T-helper 9 cell (primary cell): ENCODE measurements around the gene FUS.
"Not testable (repeated sequence)": the region's sequence is repeated elsewhere in the genome, so short reads cannot be mapped to it uniquely, and the experiment has no call there.

ENCODE experiments used
- DNase-seq: peaks from one replicate; pipeline ENCODE4 v3.0.0-alpha.2; 2020
- total RNA-seq, 2 donors: gene quantifications; one replicate each; lab custom pipeline; 2026; lab: John Stamatoyannopoulos, UW

The FUS gene
- 96.3 to 373 reads per million in 2 donors for total RNA-seq

- peak; percentile 93 for DNase-seq
Measured at GRCh38 chr16:31179747-31180459, at the start of gene FUS. Gene FUS, plus strand, starts transcription at chr16:31180139. Its CDS starts 76 bp downstream, at chr16:31180215.

GRCh38 chr16:31130336-31130891 lies 49.5 kb upstream of the FUS start:
- DNase-seq = no peak

DNA sequence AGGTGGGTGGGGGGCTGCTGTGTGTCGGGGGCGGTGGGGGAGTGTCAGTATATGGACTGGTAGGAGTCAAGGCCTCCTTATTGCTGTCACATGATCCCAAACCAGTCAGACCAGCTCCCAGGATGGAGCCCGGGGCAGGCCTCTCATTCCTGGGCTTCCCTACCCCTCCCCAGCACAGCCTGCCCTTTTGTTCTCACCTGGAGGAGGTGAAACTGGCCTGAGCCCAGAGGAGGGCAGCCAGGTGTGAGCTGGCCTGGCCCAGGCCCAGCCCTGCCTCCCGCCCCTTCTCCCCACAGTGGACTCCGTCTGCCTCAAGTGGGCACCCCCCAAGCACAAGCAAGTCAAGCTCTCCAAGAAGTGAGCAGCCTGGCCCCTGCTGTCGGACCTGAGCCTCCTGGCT lies 49.0 kb upstream of the FUS start:
- no peak for DNase-seq

- DNase-seq = no peak
Measured at GRCh38 chr16:31131416-31131815, 48.5 kb upstream of the FUS start.

DNA sequence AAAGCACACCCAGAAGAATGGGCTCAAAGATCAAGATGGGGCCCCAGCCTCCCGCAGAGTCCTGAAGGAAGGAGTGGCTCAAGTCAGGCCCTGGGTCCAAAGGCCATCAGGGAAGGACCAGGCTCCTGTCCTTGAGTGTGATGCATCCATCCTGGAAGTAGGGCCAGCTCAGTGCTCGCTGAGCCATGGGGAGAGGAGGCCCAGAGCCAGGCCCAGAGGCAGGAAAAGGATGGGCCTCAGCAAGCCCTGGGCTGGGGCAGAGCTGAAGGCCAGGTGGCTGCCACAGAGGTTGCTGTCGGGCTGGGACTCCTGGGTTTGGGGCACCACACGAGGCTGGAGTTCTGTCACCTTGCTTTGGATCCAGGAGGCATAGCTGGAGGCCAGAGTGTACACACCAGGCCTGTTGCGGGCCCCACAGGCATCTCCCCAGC lies 48.1 kb upstream of the FUS start:
- no peak for DNase-seq

DNA sequence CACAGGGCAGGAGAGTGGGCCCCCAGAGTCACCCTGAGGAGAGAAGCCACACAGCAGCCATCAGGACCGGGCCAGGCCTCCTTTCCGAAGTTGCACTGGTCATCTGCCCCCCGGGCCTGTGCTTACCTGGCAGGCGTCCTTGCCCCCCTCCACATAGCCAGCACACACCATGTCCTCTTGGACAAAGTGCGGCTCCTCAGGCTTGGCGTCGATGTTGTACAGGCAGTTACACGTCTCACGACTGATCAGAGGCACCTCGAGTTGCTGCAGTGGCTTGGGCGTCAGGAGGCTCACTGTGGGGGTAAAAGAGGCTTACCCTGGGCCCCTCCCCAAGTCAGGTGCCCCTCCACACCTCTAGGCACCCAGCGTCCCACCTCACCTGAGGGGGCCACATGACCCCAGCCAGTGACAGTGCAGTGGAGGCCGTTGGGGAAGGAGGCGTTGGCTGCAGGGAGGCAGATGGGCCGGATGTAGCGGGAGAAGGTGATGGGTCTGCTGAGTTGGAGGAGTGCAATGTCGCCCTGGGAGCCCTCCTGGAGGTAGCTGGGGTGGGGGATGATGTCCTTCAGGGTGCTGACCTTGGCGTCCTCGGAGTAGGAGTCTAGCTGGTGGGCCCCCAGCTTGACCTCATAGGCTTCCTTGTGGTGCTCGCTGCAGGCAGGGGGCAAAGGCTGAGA lies 47.5 kb upstream of the FUS start:
- DNase-seq = no peak

- DNase-seq = no peak
Measured at GRCh38 chr16:31133046-31133501, 46.9 kb upstream of the FUS start.

- DNase-seq = no peak
Measured at GRCh38 chr16:31134091-31134571, 45.8 kb upstream of the FUS start.

GRCh38 chr16:31134625-31135534 lies 45.1 kb upstream of the FUS start:
- no peak for DNase-seq

DNA sequence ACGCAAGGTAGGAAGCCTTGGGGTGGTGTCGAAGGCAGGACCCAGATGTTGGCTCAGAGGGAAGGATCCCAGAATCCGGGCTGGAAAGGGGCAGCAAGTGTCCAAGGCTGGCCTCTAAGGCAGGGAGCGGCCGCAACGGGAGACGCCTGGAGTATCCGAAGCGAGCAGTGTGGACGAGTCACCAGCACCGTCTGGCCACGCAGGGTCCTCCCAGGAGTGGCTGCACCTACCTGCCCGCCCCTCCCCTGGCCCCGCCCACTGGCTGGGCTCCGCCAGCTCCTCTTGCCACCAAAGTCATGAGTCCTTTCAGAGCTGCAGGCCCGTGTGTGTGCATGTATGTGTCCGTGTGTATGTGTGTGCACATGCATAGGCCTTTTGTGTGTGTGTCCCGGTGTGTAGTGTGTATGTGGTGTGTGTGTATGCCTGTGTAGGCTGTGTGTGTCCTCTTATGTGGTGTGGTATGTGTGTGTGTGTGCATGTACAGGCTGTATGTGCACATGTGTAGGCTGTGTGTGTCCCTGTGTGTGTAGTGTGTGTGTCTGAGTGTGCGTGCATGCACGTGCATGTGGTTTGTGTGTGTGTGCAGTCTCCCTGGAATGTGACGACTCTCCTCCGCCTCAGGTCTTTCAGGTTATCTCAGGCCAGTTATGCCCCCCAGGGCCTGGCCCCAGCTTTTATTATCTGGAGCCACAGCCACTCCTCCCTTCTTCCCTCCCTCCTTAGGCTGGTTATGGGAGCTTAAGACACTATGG lies 44.2 kb upstream of the FUS start, which contains the start of gene PRSS8:
Gene PRSS8 (minus strand): TSS at position 193 of the 752 bp plus-strand sequence. CDS start 229 bp downstream, outside the sequence.
- DNase-seq = no peak

GRCh38 chr16:31136287-31136662 lies 43.7 kb upstream of the FUS start:
- no peak for DNase-seq

DNA sequence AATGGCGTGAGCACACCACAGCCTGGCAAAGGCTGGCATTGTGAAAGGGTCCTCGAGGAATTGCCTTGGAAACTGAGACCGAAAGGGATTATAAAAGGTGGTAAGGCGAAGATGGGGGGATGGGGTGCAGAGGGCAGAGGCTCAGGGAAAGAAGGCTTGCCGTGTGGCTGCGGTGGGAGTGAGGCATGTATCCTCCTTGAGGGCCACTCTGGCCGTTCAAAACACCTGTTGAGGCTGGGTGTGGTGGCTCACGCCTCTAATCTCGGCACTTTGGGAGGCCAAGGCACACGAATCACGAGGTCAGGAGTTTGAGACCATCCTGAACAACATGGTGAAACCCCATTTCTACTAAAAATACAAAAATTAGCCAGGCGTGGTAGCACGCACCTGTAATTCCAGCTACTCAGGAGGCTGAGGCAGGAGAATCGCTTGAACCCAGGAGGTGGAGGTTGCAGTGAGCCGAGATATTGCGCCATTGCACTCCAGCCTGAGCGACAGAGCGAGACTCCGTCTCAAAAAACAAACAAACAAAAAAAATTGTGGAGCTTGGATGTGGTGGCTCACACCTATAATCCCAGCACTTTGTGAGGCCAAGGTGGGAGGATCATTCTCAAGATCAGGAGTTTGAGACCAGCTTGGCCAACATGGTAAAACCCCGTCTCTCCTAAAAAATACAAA lies 43.0 kb upstream of the FUS start:
- not testable (repeated sequence) for DNase-seq

DNA sequence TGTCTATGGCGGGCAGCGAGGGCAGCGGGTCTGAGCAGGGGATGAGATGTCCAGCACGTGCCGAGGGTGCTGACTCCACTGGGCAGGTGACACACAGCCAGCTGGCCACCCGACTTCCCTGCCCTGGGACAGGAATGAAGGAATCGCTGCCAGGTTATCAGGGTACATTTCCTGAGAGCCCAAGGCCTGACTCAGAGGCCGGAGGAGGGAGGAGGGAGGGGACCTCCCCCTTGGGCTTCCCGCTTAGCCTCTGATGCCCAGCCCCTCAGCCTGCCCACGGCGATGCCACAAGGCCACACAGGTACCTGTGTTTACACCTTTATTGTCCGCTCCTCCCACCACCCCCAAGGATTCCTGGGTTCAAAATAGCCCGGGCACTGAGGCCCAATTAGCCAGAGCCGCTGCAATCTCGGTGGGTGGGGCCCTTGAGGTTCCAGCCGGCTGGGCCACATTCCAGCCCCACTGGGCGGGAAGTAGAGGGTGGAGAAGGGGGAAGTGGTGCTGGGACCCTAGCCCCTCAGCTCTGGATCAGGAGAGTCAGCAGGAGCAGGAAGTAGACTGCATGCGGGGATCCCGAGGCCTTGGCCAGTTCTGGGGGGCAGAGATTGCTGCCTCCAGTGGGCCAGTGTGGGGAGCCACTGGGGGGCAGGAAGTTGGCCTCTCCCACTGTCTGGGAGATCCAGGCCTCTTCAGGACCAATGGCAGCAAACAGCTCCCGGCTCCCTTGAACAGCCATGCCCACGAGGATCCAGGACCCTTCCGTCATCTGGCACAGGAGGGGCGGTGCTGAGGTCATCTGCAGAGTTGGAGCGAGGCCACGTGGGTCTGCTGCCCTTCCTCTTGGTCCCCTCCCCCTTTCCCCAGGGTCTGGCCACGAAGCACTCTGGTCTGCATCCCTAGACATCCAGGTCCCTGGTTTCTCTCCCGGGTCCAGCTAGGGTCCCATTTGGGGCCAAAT lies 41.0 kb upstream of the FUS start:
- DNase-seq = no peak

- not testable (repeated sequence) for DNase-seq
Measured at GRCh38 chr16:31141071-31141469, 38.9 kb upstream of the FUS start.

GRCh38 chr16:31141489-31142108 lies 38.3 kb upstream of the FUS start:
- DNase-seq = no peak

GRCh38 chr16:31142109-31143010 lies 37.6 kb upstream of the FUS start:
- DNase-seq = peak; percentile 92

DNA sequence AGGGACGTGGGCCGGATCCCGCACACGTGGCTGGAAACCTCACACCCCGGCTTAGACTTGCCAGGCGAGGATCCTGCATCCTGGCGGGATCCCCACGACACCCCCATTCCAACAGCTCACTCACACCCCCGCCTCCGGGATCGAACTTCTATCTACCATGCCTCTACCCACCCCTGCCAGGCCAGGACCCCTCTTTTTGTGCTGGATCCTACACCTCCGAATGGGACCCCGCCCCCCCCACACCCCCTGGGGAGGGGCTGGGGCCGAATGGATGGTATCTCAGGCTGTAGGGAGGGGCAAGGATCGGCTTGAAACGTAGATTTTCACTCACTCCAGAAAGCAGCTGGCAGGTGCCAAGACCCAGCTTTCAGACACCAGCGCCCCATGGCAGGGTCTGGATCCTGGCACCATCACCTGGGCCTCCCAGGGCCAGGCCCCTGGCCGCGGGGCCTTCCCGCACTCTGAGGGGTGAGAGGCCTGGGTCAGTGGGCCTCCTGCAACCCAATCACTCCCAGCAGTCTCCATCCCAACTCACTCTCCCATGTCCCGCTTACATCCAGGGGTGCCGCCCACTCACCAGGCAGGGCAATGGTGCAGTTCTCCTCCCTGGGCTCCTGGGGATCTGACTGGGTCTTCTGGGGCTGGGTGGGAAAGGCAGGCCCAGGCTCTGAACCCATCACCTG lies 36.8 kb upstream of the FUS start:
- DNase-seq = no peak

GRCh38 chr16:31143694-31144148 lies 36.2 kb upstream of the FUS start:
- no peak for DNase-seq
